ENCODE data around the gene HEPHL1.

DNA sequence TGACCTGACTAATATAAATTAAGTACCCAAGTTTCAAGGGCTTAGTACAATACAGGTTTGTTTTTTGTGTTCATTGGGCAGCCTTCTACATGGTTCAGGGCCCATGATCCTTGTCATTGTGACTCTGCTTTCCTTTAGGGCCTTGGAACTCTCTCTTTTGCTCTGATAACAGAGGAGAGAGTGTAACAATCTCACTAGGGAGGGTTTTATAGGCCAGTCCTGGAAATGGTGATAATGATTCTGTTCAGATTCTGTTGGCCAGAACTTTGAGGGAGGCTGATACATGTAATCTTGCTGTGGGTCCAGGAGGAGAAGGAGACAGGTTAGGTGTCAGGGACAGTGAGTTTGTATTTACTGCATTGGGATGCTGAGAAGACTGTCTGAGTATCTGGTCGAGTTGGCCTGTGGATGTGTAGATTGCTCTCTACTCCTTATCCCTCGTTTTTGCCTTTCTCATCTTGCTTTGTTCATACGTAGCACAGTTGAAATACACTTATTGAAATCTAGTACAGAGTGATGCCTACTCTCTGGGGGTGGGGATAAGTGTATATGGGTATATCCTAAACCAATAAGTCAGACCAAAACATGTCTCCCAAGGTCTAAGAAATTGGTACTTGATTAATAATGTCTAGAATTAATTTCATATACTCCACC lies 37.5 kb upstream of the HEPHL1 start:
- TF ChIP-seq CTCF (IDR thresholded peaks at IDR 0.05; ENCODE audit: borderline replicate concordance, extremely low read depth, low read length, poor library complexity, severe bottlenecking) (no peak), EZH2 (IDR thresholded peaks at IDR 0.05; ENCODE audit: borderline replicate concordance, low read depth, low read length, severe bottlenecking) (no peak)
